Endodermal cell (in vitro differentiated cells): ENCODE results near the gene CWC25. TPM values are rescaled to one million over a fixed set of nuclear protein-coding genes. Genes with fewer than 3 reads are reported as not detected.
A peak's percentile ranks its signal among the peaks of the same experiment; 100 is the strongest.

Experiments used
- DNase-seq: peaks from one replicate; pipeline ENCODE4 v3.0.0-alpha.2; 2017
- H3K27ac ChIP-seq: 2 replicates; pipeline ENCODE4 v1.5.1; 2013; ENCODE audit warnings: mild to moderate bottlenecking, low read depth, low read length, moderate library complexity
- H3K27me3 ChIP-seq: 2 replicates; pipeline ENCODE4 v1.6.1; 2013; ENCODE audit warnings: mild to moderate bottlenecking, low read length, moderate library complexity; ENCODE audit not compliant: insufficient read depth, control insufficient read depth, poor library complexity, severe bottlenecking
- H3K36me3 ChIP-seq: 2 replicates; pipeline ENCODE4 v1.7.0; 2013; ENCODE audit warnings: mild to moderate bottlenecking, low read length, moderate library complexity; ENCODE audit not compliant: control insufficient read depth, insufficient read depth
- H3K4me1 ChIP-seq: one replicate; pipeline ENCODE4 v1.7.0; 2013; ENCODE audit warnings: low read length; ENCODE audit not compliant: control insufficient read depth, insufficient read depth
- H3K4me3 ChIP-seq: 2 replicates; pipeline ENCODE4 v1.5.1; 2013; ENCODE audit warnings: mild to moderate bottlenecking, low read length, moderate library complexity
- H3K9ac ChIP-seq: 2 replicates; pipeline ENCODE4 v1.6.1; 2013; ENCODE audit warnings: mild to moderate bottlenecking, low read length, moderate library complexity; ENCODE audit not compliant: poor library complexity, severe bottlenecking; ENCODE audit errors: extremely low read depth
- H3K9me3 ChIP-seq: 2 replicates; pipeline ENCODE4 v1.6.1; 2013; ENCODE audit warnings: mild to moderate bottlenecking, low read length, moderate library complexity; ENCODE audit not compliant: control insufficient read depth
- H3K27ac Mint-ChIP-seq: 2 replicates; pipeline ENCODE4 v1.8.0; 2020; ENCODE audit warnings: mixed read lengths
- H3K27me3 Mint-ChIP-seq: 2 replicates; pipeline ENCODE4 v1.8.0; 2021; ENCODE audit warnings: mild to moderate bottlenecking, mixed read lengths; ENCODE audit not compliant: insufficient read depth
- H3K36me3 Mint-ChIP-seq: 2 replicates; pipeline ENCODE4 v1.8.0; 2020; ENCODE audit warnings: low read depth, mixed read lengths
- H3K4me1 Mint-ChIP-seq: 2 replicates; pipeline ENCODE4 v1.8.0; 2020; ENCODE audit warnings: mixed read lengths
- H3K4me3 Mint-ChIP-seq: 2 replicates; pipeline ENCODE4 v1.8.0; 2020; ENCODE audit warnings: mild to moderate bottlenecking, moderate library complexity, mixed read lengths
- H3K9me3 Mint-ChIP-seq: 2 replicates; pipeline ENCODE4 v1.8.0; 2020; ENCODE audit warnings: mild to moderate bottlenecking, mixed read lengths
- CTCF ChIP-seq: fragments of 200-600 bp; sonication (generic); conservative IDR thresholded peaks from 2 replicates; pipeline ENCODE4 v1.5.0; 2021; ENCODE audit warnings: antibody characterized with exemption, mild to moderate bottlenecking
- WGBS, 2 experiments: methylation state at CpG; one replicate each; pipeline versions ENCODE4 v1.1.5 to v1.1.7; 2013; ENCODE audit warnings: missing lambda C conversion rate in 2 of 2, mixed read lengths in 1 of 2; ENCODE audit not compliant: insufficient coverage in 1 of 2, insufficient read length in 1 of 2; 5-methylcytosine and 5-hydroxymethylcytosine counted together
- total RNA-seq, 2 donors: library from RNA; stranded (reverse); fragmentation: NEBNext Ultra II Directional in 1 of 2; extraction: Animal tissue kit (Norgen Biotek cat#: 25700) in 1 of 2; gene quantifications; 2 replicates in 1 of 2; 3 replicates in 1 of 2; pipeline ENCODE4 v1.2.1, GENCODE V29; 2021

The CWC25 gene
- total RNA-seq, 2 donors from 2014 or later = 14.6 to 15.0 TPM

DNA sequence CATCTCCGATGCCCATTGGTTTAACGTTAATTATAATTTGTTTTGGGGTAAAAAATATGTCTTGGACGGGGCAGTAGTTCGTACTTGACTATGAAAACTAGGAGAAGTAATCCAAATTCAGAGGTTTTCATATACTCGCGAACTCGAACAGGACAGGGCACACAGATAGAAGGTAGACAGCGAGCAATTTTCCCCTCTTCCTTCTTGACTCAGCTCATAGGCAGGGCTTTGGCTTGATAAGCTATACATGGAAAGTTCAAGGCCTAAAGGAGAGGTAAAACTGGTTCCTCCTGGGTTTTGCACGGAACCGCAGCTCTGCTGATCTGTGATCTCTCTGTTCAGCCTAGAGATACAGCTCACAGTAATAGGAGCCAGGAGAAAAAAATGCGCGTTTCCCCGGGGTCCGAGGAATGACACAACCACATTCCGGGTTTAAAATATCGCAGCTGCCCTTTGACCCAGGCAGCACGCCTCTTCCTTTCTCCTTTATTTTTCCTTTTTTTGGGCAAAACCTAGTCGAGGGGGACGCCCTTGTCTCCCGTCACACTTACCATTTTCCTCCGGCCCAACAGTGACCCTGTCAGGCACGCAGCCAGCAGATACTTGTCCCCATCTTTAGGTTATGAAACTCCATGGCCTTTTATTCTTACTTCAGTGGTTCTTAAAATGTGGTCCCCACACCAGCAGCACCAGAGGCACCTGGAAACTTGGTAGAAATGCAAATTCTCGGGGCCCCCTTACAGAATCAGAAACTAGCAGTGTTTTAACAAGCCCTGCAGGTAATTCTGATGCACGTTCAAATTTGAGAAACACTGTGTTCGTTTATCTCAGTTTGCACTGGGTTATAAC lies 43.1 kb upstream of the CWC25 start:
- Mint-ChIP-seq H3K4me1 (peaks cover 17% of the 10 kb centered on the region), H3K36me3 (peaks cover 2% of the 10 kb centered on the region), H3K27me3 (no peaks in the 10 kb centered on the region), H3K9me3 (no peaks in the 10 kb centered on the region), H3K4me3 (peak overlapping the region; percentile 100), H3K27ac (peak overlapping the region; percentile 97)
- Histone ChIP-seq H3K36me3 (peaks cover 16% of the 10 kb centered on the region), H3K9ac (peak overlapping the region; percentile 89), H3K4me3 (peak overlapping the region; percentile 93), H3K27ac (peak overlapping the region; percentile 61), H3K9me3 (no peaks in the 10 kb centered on the region), H3K4me1 (peaks cover 11% of the 10 kb centered on the region), H3K27me3 (no peaks in the 10 kb centered on the region)
- DNase-seq = peak; percentile 81
- WGBS, 2 experiments = 6 to 7% methylated on average over 12 to 25 of the region's 25 CpGs
- no peak for TF ChIP-seq CTCF

GRCh38 chr17:38867179-38867967 lies 42.3 kb upstream of the CWC25 start:
- Histone ChIP-seq H3K36me3 (peaks cover 8% of the 10 kb centered on the region), H3K27me3 (no peaks in the 10 kb centered on the region), H3K27ac (peak overlapping the region; percentile 61), H3K4me1 (peaks cover 6% of the 10 kb centered on the region), H3K4me3 (peak overlapping the region; percentile 93), H3K9me3 (no peaks in the 10 kb centered on the region), H3K9ac (peak overlapping the region; percentile 89)
- DNase-seq = peak; percentile 93
- 7 to 20% methylated on average over 13 to 31 of the region's 31 CpGs for WGBS, 2 experiments
- Mint-ChIP-seq H3K9me3 (no peaks in the 10 kb centered on the region), H3K36me3 (no peaks in the 10 kb centered on the region), H3K4me3 (peak overlapping the region; percentile 100), H3K27ac (peak overlapping the region; percentile 84), H3K4me1 (peaks cover 11% of the 10 kb centered on the region), H3K27me3 (no peaks in the 10 kb centered on the region)
- TF ChIP-seq CTCF = peak; percentile 66

DNA sequence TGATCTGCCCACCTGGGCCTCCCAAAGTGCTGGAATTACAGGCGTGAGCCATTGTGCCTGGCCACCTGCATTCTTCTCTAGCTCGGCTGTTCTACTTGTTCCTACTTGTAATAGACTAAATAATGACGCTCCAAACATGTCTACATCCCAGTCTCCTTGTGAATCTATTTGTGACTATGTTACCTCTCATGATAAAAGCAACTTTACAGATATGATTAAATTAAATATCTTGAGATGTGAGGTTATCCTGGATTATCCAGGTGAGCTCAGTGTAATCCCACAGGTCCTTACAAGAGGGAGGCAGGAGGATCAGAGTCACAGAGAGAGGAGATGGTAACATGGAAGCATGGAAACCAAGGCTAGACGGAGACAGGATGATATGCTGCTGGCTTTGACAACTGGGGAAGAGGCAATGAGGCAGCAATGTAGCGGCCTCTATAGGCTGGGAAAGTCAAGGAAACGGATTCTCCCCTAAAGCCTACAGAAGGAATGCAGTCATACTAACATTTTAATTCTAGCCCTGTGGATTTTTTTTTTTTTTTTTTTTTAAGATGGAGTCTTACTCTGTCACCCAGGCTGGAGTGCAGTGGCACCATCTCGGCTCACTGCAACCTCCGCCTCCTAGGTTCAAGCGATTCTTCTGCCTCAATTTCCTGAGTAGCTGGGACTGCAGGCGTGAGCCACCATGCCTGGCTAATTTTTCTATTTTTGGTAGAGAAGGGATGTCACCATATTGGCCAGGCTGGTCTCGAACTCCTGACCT lies 39.7 kb upstream of the CWC25 start:
- TF ChIP-seq CTCF = peak; percentile 76
- Mint-ChIP-seq H3K27me3 (no peaks in the 10 kb centered on the region), H3K4me3 (no peak overlapping the region), H3K36me3 (no peaks in the 10 kb centered on the region), H3K9me3 (no peaks in the 10 kb centered on the region), H3K27ac (no peak overlapping the region), H3K4me1 (no peaks in the 10 kb centered on the region)
- no peaks in the 10 kb centered on the region for H3K36me3 ChIP-seq
- peak; percentile 82 for DNase-seq
- no peak overlapping the region for H3K27ac ChIP-seq
- no peaks in the 10 kb centered on the region for H3K9me3 ChIP-seq
- H3K9ac ChIP-seq = no peak overlapping the region
- H3K4me3 ChIP-seq = no peak overlapping the region
- 58 to 68% methylated on average over 3 to 10 of the region's 11 CpGs for WGBS, 2 experiments
- H3K27me3 ChIP-seq = no peaks in the 10 kb centered on the region
- no peaks in the 10 kb centered on the region for H3K4me1 ChIP-seq
